NCI-H2227 (cell line): Measurements from ENCODE around the gene RAD1.

Experiments used
- DNase-seq: peaks from one replicate; lab custom pipeline; 2025; ENCODE audit not compliant: unreplicated experiment; lab: John Stamatoyannopoulos, UW

Gene RAD1

GRCh38 chr5:34918025-34918424, 2.7 kb upstream of the RAD1 start:
- DNase-seq, result no peak

GRCh38 chr5:34916518-34916917, 1.2 kb upstream of the RAD1 start:
- no peak for DNase-seq

- peak; percentile 50 for DNase-seq
Measured at GRCh38 chr5:34915856-34916192, 520 bp upstream of the RAD1 start.

DNA sequence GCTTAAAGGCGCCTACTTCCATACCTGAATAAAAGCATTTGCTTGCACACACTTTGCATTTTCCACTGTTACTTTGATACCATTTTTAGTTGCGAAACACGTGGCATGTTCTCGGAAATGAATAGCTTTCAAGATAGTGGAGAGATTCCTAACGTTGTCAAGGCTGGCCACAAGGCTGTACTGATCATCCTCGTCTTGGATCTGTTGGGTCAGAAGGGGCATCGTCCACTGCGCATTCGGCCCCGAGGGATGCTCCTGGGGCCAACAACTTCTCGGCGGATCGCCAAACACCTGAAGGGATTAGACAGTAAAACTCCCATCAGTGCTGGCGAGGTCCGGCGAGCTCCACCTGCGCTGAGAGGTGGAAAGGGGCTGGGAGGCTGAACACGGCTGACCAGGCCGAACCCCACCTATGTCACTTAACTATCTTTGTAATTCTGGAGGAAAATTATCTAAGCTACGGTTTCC, 599 bp downstream of the RAD1 start:
- DNase-seq, result peak; percentile 56

- DNase-seq, result no peak
Measured at GRCh38 chr5:34913072-34913471, 2.2 kb downstream of the RAD1 start.

DNA sequence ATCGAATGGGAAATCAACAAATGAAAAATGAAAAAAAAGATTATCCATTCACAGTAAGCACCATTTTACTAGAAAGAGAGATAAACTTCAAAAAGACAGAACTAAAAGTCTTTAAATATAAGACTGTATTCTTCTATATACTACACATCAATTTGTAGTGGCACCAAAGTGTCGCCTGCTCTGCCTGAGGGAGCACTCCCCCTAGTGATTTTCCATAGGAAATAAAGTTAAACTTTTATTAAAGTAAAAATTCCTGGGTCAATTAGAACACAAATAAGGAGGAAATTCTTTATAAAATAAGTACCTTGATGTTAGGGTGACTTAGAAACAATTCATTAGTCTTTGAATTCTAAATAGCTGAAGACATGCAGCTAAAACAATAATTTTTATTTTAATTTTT, 9.7 kb downstream of the RAD1 start:
- DNase-seq, result peak; percentile 23

DNA sequence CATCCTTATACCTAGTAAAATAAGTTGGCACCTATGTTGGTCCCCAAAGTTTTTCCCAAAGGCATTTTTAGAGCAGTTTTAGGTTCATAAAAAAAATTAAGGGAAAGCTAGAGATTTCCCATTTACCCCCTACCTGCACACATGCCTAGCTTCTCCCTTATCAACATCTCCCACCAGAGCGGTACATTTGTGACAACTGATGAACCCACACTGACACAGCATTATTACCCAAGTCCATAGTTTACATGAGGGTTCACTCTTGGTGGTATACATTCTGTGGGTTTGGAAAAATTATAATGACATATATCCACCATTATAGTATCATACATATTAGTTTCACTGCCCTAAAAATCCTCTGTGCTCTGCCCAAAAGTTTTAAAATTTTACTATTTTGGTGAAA, 12.0 kb downstream of the RAD1 start:
- no peak for DNase-seq

DNA sequence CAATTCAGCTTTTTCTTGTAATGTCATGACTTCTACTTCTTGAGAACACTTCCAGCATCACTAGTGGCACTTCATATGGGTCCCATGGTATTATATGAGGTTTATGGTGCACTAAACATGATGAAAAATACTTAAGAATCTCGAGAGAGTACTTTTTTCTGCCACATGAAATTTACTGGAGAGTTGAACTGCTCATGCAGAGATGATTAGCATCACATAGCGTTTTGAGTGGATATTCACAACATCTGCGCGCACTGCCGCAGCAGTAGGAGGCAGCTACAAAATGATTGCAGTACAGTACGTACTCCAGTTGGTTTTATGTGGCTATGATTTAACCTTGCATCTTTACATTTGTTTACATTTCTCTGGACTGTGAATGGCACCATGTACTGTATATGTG, 14.7 kb downstream of the RAD1 start:
- peak; percentile 64 for DNase-seq

- no peak for DNase-seq
Measured at GRCh38 chr5:34899066-34899465, 16.2 kb downstream of the RAD1 start.

- DNase-seq, result peak; percentile 86
Measured at GRCh38 chr5:34898258-34898895, 16.9 kb downstream of the RAD1 start.

- no peak for DNase-seq
Measured at GRCh38 chr5:34897646-34898045, 17.7 kb downstream of the RAD1 start.

GRCh38 chr5:34895641-34896419, 19.5 kb downstream of the RAD1 start:
- no peak for DNase-seq

DNA sequence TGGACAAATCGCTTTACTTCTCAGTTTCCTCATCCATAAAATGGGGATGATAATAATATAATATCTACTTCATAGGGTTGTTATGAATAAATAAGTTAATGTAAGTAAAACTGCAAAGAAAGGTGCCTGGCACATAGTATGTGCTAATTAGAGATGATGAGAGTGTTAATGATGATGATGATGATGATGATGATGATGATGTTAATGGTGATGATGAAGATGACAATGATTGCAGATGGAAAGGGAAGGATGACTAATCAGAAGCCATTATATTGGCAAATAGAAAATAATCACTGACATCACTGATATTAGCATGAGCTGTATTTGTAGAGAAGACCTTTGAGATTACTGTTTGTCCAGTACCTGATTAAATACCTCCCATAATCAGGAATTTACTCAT, 20.6 kb downstream of the RAD1 start:
- no peak for DNase-seq

DNA sequence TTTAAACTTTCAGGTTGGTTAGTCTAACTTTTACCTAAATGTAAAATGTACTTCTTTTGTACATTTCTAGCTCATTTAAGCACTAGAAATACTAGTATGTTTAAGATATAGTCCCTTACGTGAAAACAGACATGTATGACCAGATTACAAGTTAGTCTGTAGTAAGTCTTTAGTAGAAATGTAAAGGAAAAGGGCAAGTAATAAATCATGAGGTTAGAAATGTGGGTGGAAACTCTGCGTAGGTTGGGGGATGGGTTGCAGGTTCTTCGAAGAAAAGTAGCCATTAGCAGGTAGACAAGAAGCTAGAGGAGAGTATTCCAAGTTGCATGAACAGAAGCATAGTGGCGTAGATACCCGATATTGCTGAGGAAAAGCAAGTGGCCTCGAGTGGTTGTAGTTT, 22.9 kb downstream of the RAD1 start:
- no peak for DNase-seq

- DNase-seq, result no peak
Measured at GRCh38 chr5:34891981-34892380, 23.3 kb downstream of the RAD1 start.

DNA sequence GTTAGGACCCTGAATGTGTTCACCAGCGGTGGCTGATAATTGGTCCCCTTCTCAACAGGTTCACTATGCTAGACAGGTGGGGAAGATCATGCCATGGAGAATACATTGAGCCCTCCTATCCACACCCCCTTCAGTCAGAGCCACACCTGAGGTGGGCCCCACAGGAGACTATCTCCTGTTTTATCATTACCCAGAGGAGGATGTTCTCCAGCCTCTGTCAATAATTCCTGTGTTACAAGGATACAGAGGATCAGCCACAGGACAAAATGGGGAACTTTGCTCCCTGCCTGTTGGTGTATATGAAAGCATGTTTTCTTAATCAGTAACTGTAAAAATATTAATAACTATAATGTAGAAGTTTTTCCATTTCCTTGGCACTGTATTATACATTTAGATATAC, 25.9 kb downstream of the RAD1 start:
- no peak for DNase-seq

GRCh38 chr5:34886392-34887119, 28.7 kb downstream of the RAD1 start:
- no peak for DNase-seq

DNA sequence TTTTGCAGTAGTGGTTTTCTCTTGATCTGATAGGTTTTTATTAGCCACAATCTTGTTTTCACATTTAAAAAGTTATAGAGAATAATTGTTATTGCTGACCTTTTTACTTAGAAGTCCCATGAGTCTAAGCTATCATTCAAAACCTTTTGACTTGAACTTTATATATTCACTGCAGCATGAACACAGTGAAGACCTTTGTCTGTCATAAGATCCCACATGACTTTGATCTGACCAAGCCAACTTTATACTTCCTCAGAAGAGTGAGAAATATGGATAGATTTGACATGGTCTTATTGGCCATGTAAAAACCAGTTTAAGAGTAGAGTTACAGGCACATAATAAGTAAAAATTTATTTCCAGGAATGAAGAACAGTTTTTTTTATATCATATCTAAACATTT, 34.1 kb downstream of the RAD1 start:
- DNase-seq, result no peak

DNA sequence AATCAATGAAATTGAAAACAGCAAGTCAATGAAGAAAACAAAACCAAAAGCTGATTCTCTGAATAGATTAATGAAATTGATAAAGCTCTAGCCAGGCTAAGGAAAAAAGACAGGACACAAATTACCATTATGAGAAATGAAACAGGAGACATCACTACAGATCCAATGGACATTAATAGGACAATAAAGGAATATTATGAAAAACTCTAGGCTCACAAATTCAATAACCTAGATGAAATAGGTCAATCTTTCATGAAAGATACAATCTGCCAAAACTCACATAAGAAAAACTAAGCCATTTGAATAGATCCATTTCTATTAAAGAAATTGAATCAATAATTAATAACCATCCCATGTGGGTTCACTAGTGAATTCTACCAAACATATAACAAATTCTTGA, 39.0 kb downstream of the RAD1 start:
- DNase-seq, result no peak

DNA sequence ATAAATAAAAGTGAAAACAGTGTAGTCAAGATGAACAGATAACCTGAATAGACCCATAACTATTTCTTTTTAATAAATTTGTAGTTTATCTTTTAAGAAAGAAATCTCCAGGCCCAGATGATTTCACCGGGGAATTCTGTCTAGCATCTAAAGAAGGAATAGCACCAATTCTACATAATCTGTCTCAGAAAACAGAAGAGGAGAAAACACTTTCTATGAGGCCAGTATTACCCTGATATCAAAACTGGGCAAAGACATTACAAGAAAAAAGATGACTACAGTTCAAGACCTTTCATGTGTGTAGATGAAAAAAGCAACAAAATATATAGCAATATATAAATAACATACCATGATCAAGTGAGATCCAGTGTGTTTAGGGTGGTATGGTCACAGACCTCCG, 44.9 kb downstream of the RAD1 start:
- DNase-seq, result no peak

DNA sequence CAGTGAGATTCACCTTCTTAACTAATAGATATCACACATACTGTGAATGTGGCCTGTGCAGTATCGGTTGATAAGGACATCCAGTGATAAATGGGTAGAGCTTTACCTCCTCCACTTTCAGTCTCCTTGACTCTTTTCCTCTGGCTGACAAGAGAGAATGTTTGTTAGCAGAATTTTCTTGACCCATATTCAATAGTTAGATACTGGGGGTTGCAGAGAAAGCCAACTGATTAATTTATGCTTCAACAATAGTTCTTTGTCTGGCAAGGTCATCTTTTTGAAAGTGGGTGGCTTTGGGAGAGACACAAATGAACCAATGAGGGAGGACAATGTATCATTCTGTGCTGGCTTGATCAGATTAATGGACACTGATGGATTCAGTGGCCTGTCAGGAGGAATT, 46.0 kb downstream of the RAD1 start:
- DNase-seq, result no peak

DNA sequence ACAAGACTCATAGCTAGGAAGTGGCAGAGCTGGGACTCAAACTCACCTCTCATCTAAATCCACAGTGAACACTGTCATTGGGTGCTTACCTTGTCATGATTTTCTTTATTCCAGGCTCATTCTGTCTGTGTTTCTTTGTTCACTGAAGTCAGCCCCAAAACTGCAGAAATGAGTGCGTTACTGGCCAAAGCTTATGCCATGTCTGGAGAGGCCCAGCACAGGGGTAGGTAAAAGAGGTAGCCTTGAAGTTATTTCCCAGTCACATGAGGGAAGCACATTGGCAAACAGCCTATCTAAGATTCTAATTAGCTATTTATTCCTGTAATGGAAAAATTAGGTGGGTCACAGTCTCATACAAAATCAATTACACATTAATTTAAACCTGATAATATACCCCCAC, 46.5 kb downstream of the RAD1 start:
- no peak for DNase-seq
